CD4-positive, alpha-beta T cell (primary cell): Measurements from ENCODE around the gene XNDC1N. TPM values are rescaled to one million over a fixed set of nuclear protein-coding genes. Genes with fewer than 3 reads are reported as not detected.

ENCODE experiments used
- ATAC-seq: fragments of 200-7000 bp; cut with Tn5 transposase; one replicate; pipeline ENCODE4 v1.10.0; 2022; ENCODE audit warnings: mild to moderate bottlenecking; ENCODE audit not compliant: poor library complexity
- CTCF ChIA-PET: fragments of 350-600 bp; sonication (Branson Sonifier 250); formaldehyde crosslinking; loops from one replicate; lab custom pipeline; 2021; ENCODE audit warnings: antibody characterized with exemption, inconsistent platforms; lab: Charles Lee
- POLR2A ChIA-PET: fragments of 350-600 bp; sonication (Branson Sonifier 250); formaldehyde crosslinking; loops from one replicate; lab custom pipeline; 2021; ENCODE audit warnings: antibody characterized with exemption, inconsistent platforms; lab: Charles Lee
- DNase-seq, 14 experiments: peaks; one replicate each; pipeline ENCODE4 v3.0.0-alpha.2; 2013 to 2020; ENCODE audit warnings: mixed read lengths in 2 of 14
- H3K27ac ChIP-seq, 2 donors: one replicate each; pipeline versions ENCODE4 v1.5.1 to v1.7.0; 2013; ENCODE audit warnings: low read length in 2 of 2, low read depth in 1 of 2, mild to moderate bottlenecking in 1 of 2
- H3K27me3 ChIP-seq, 2 experiments: 1 replicate in 1 of 2; 2 replicates in 1 of 2; pipeline versions ENCODE4 v1.6.1 to v1.7.0; 2013; ENCODE audit warnings: low read length in 2 of 2, control low read depth in 1 of 2, mild to moderate bottlenecking in 1 of 2, moderate library complexity in 1 of 2; ENCODE audit not compliant: insufficient read depth in 2 of 2, control insufficient read depth in 1 of 2
- H3K36me3 ChIP-seq: one replicate; pipeline ENCODE4 v1.6.1; 2013; ENCODE audit warnings: low read length, control low read depth; ENCODE audit not compliant: insufficient read depth
- H3K4me1 ChIP-seq: one replicate; pipeline ENCODE4 v1.6.1; 2013; ENCODE audit warnings: low read length, control low read depth; ENCODE audit not compliant: insufficient read depth
- H3K4me3 ChIP-seq: one replicate; pipeline ENCODE4 v1.5.1; 2013; ENCODE audit warnings: mild to moderate bottlenecking, low read length, moderate library complexity
- H3K9me3 ChIP-seq, 2 experiments: 1 replicate in 1 of 2; 2 replicates in 1 of 2; pipeline versions ENCODE4 v1.6.1 to v1.7.0; 2013; ENCODE audit warnings: low read length in 2 of 2, mild to moderate bottlenecking in 2 of 2, control low read depth in 1 of 2, moderate library complexity in 1 of 2; ENCODE audit not compliant: control insufficient read depth in 1 of 2, insufficient read depth in 1 of 2
- H3K27ac Mint-ChIP-seq: one replicate; pipeline ENCODE4 v1.8.0; 2020; ENCODE audit warnings: mixed read lengths
- H3K27me3 Mint-ChIP-seq: one replicate; pipeline ENCODE4 v1.8.0; 2021; ENCODE audit warnings: mixed read lengths
- H3K36me3 Mint-ChIP-seq: one replicate; pipeline ENCODE4 v1.8.0; 2021; ENCODE audit warnings: low read depth, mixed read lengths
- H3K4me1 Mint-ChIP-seq: one replicate; pipeline ENCODE4 v1.8.0; 2021; ENCODE audit warnings: low read depth, mixed read lengths
- H3K4me3 Mint-ChIP-seq: one replicate; pipeline ENCODE4 v1.8.0; 2020; ENCODE audit warnings: mild to moderate bottlenecking, mixed read lengths
- H3K9me3 Mint-ChIP-seq: one replicate; pipeline ENCODE4 v1.8.0; 2020; ENCODE audit warnings: mixed read lengths
- intact Hi-C, 2 experiments: fragments of 100-400 bp; cut with DNase I in 1 of 2; cut with micrococcal nuclease in 1 of 2; formaldehyde crosslinking; loops; one replicate each; pipeline versions ENCODE4 v1.15.1 to v1.9.0; 2023 to 2025; cut with DNase I, micrococcal nuclease
- total RNA-seq, 174 experiments: library from RNA in 2 of 174; stranded (reverse) in 2 of 174; gene quantifications; one replicate each; pipeline ENCODE4 v1.2.3 and lab custom pipeline; 2021 to 2026
- TF ChIP-seq, protein P1 (sequence below): fragments of 200-600 bp; IDR thresholded peaks from one replicate; pipeline ENCODE4 v1.8.0; 2022; ENCODE audit warnings: antibody characterized with exemption, mild to moderate bottlenecking

The XNDC1N gene
- total RNA-seq, 2 experiments from 2014 or later: 14.9 to 15.7 TPM

DNA sequence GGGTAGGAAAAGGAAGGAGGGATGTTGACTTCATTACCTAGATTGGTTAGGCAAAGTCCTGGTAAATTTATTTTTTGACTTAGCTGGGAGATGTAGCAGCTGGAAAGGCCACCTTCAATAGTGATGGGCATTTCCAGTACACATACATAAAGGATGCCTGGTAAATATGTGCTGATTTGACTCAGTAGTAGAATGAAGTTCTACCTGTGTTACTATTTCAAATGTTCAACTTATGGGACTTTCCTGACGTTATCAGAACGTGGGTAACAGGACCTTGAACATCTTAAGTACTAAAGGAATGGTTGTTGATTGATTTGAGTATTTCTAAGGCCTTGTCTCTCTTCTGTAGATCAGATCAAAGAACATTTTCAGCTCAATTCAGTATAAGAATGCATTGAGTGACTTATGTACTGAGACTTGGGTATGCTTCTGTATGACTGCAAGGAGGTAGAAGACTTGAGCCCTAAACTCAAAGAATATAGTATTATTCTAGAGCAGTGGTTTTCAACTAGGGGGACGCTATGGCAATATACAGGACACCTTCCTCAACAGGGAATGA lies 27.6 kb upstream of the XNDC1N start:
- Histone ChIP-seq H3K36me3 (peaks cover 11% of the 10 kb centered on the region), H3K4me3 (no peak overlapping the region), H3K27ac (no peak overlapping the region), H3K9me3 (no peaks in the 10 kb centered on the region), H3K27me3 (no peaks in the 10 kb centered on the region), H3K4me1 (no peaks in the 10 kb centered on the region)
- ChIA-PET POLR2A (interaction anchor here (0.7 kb wide), 1 partner anchor 27 kb away, joined by 3 read pairs; the partner anchor contains the start of gene RNF121), CTCF (no interaction called here)
- intact Hi-C loops: no loop called here
- no peak for ATAC-seq
- Mint-ChIP-seq H3K36me3 (peaks cover 16% of the 10 kb centered on the region), H3K9me3 (no peaks in the 10 kb centered on the region), H3K27me3 (no peaks in the 10 kb centered on the region), H3K4me3 (no peak overlapping the region), H3K27ac (peak overlapping the region; percentile 45), H3K4me1 (peaks cover 33% of the 10 kb centered on the region)
- DNase-seq: no peak
- TF ChIP-seq, protein P1, sequence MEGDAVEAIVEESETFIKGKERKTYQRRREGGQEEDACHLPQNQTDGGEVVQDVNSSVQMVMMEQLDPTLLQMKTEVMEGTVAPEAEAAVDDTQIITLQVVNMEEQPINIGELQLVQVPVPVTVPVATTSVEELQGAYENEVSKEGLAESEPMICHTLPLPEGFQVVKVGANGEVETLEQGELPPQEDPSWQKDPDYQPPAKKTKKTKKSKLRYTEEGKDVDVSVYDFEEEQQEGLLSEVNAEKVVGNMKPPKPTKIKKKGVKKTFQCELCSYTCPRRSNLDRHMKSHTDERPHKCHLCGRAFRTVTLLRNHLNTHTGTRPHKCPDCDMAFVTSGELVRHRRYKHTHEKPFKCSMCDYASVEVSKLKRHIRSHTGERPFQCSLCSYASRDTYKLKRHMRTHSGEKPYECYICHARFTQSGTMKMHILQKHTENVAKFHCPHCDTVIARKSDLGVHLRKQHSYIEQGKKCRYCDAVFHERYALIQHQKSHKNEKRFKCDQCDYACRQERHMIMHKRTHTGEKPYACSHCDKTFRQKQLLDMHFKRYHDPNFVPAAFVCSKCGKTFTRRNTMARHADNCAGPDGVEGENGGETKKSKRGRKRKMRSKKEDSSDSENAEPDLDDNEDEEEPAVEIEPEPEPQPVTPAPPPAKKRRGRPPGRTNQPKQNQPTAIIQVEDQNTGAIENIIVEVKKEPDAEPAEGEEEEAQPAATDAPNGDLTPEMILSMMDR: no peak

DNA sequence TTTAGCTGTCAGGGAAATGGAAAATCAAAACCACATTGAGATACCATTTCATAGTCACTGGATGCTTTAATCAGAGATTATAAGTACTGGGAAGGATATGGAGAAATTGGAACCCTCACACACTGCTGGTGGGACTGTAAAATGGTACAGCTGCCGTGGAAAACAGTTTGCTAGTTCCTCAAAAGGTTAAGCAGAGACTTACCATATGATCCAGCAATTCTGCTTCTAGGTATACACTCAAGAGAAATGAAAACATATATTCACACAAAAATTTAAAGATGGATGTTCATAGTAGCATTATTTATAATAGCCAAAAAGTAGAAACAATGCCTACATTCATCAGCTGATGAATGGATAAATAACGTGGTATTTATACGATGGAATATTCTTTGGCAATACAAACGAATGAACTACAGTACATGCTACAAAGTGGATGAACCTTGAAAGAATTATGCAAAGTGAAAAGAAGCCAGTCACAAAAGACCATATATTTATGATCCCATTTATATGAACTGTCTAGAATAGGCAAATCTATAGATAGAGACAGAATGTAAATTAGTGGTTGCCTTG lies 23.4 kb upstream of the XNDC1N start:
- no peaks in the 10 kb centered on the region for H3K9me3 Mint-ChIP-seq
- Histone ChIP-seq H3K27me3 (no peaks in the 10 kb centered on the region), H3K36me3 (no peaks in the 10 kb centered on the region), H3K9me3 (no peaks in the 10 kb centered on the region), H3K4me1 (no peaks in the 10 kb centered on the region), H3K27ac (no peak overlapping the region), H3K4me3 (no peak overlapping the region)
- intact Hi-C loops: no loop called here
- H3K27ac Mint-ChIP-seq: no peak overlapping the region
- TF ChIP-seq, protein P1: no peak
- peaks cover 41% of the 10 kb centered on the region for H3K4me1 Mint-ChIP-seq
- ChIA-PET POLR2A (no interaction called here), CTCF (interaction anchor here (0.5 kb wide), 1 partner anchor 25 kb away, joined by 4 read pairs; no protein-coding TSS in a partner anchor)
- peaks cover 6% of the 10 kb centered on the region for H3K36me3 Mint-ChIP-seq
- no peak overlapping the region for H3K4me3 Mint-ChIP-seq
- DNase-seq (no peak), ATAC-seq (no peak)
- H3K27me3 Mint-ChIP-seq: no peaks in the 10 kb centered on the region

GRCh38 chr11:71949034-71949433 lies 20.6 kb upstream of the XNDC1N start:
- no peak overlapping the region for H3K27ac Mint-ChIP-seq
- Histone ChIP-seq H3K9me3 (no peaks in the 10 kb centered on the region), H3K27me3 (no peaks in the 10 kb centered on the region), H3K27ac (no peak overlapping the region), H3K36me3 (no peaks in the 10 kb centered on the region), H3K4me3 (no peak overlapping the region), H3K4me1 (no peaks in the 10 kb centered on the region)
- peaks cover 25% of the 10 kb centered on the region for H3K4me1 Mint-ChIP-seq
- CTCF ChIA-PET: interaction anchor here (0.5 to 1.7 kb wide), 4 partner anchors 20 to 94 kb away, joined by 3 read pairs; partner anchors contain the start of genes RNF121 and XNDC1N
- ATAC-seq: no peak
- intact Hi-C loops: no loop called here
- H3K27me3 Mint-ChIP-seq: no peaks in the 10 kb centered on the region
- TF ChIP-seq, protein P1: no peak
- H3K9me3 Mint-ChIP-seq: no peaks in the 10 kb centered on the region
- peaks cover 18% of the 10 kb centered on the region for H3K36me3 Mint-ChIP-seq
- POLR2A ChIA-PET: no interaction called here
- no peak for DNase-seq
- H3K4me3 Mint-ChIP-seq: no peak overlapping the region
